IMR-90 (cell line): ENCODE data around the gene VWA7. TPM values are rescaled to one million over a fixed set of nuclear protein-coding genes. Genes with fewer than 3 reads are reported as not detected.

Experiments used
- ATAC-seq: fragments of 200-7000 bp; cut with Tn5 transposase; 2 replicates; pipeline ENCODE4 v1.9.1; 2020; ENCODE audit warnings: low read depth, mild to moderate bottlenecking, moderate library complexity
- BruUV-seq: library from RNA; stranded (reverse); fragments of 400-500 nt; replicated peaks from 2 replicates; lab custom pipeline; 2021; lab: Mats Ljungman, UMichigan
- CTCF ChIA-PET: fragments of 300-600 bp; formaldehyde crosslinking; extraction: SDS; loops from one replicate; lab custom pipeline; 2021; ENCODE audit warnings: antibody characterized with exemption; lab: Yijun Ruan, JAX
- POLR2A ChIA-PET: fragments of 300-600 bp; sonication (Branson Sonifier 250); formaldehyde crosslinking; loops from one replicate; lab custom pipeline; 2022; ENCODE audit warnings: antibody characterized with exemption; ENCODE audit not compliant: unreplicated experiment; lab: Charles Lee
- DNase-seq: peaks from one replicate; pipeline ENCODE4 v3.0.0; 2013
- H2AFZ ChIP-seq: replicated peaks from 2 replicates; pipeline ENCODE3; 2013; ENCODE audit warnings: low read length, mild to moderate bottlenecking; ENCODE audit not compliant: poor library complexity
- H2AK5ac ChIP-seq: 2 replicates; pipeline ENCODE4 v1.6.1; 2013; ENCODE audit warnings: low read depth, low read length, inconsistent platforms
- H2AK9ac ChIP-seq: replicated peaks from 2 replicates; pipeline ENCODE3; 2013; ENCODE audit warnings: mild to moderate bottlenecking, low read depth, low read length, moderate library complexity; ENCODE audit not compliant: poor library complexity
- H2BK120ac ChIP-seq: 2 replicates; pipeline ENCODE4 v1.6.1; 2013; ENCODE audit warnings: low read depth, low read length, inconsistent platforms
- H2BK15ac ChIP-seq: 3 replicates; pipeline ENCODE4 v1.6.1; 2013; ENCODE audit warnings: low read depth, low read length, inconsistent platforms
- H2BK20ac ChIP-seq: 2 replicates; pipeline ENCODE4 v1.6.1; 2013; ENCODE audit warnings: low read depth, mild to moderate bottlenecking, inconsistent platforms, low read length, moderate library complexity
- H2BK5ac ChIP-seq: 2 replicates; pipeline ENCODE4 v1.6.1; 2013; ENCODE audit warnings: mild to moderate bottlenecking, low read depth, low read length, inconsistent platforms; ENCODE audit not compliant: poor library complexity, severe bottlenecking
- H3K14ac ChIP-seq: replicated peaks from 2 replicates; pipeline ENCODE4 v1.6.1; 2013; ENCODE audit warnings: low read depth, low read length, inconsistent platforms
- H3K18ac ChIP-seq: 2 replicates; pipeline ENCODE4 v1.6.1; 2013; ENCODE audit warnings: low read depth, low read length, control low read depth
- H3K23ac ChIP-seq: 2 replicates; pipeline ENCODE4 v1.6.1; 2013; ENCODE audit warnings: low read depth, low read length, inconsistent platforms
- H3K27ac ChIP-seq: 2 replicates; pipeline ENCODE4 v1.5.1; 2013; ENCODE audit warnings: mild to moderate bottlenecking, control low read depth, low read length; ENCODE audit not compliant: insufficient read depth
- H3K27me3 ChIP-seq: 2 replicates; pipeline ENCODE4 v1.6.1; 2013; ENCODE audit warnings: low read length; ENCODE audit not compliant: control insufficient read depth, insufficient read depth
- H3K36me3 ChIP-seq: 2 replicates; pipeline ENCODE4 v1.6.1; 2013; ENCODE audit warnings: low read length, mixed read lengths; ENCODE audit not compliant: control insufficient read depth, insufficient read depth
- H3K4ac ChIP-seq: 2 replicates; pipeline ENCODE4 v1.6.1; 2013; ENCODE audit warnings: low read depth, low read length, inconsistent platforms
- H3K4me1 ChIP-seq: 2 replicates; pipeline ENCODE4 v1.6.1; 2013; ENCODE audit warnings: low read length, mixed read lengths; ENCODE audit not compliant: control insufficient read depth, insufficient read depth
- H3K4me2 ChIP-seq: 2 replicates; pipeline ENCODE4 v1.6.1; 2013; ENCODE audit warnings: low read depth, mild to moderate bottlenecking, control low read depth, low read length, moderate library complexity
- H3K4me3 ChIP-seq: 2 replicates; pipeline ENCODE4 v1.5.1; 2013; ENCODE audit warnings: low read depth, mild to moderate bottlenecking, control low read depth, low read length, moderate library complexity; ENCODE audit not compliant: insufficient read depth
- H3K56ac ChIP-seq: 2 replicates; pipeline ENCODE4 v1.6.1; 2013; ENCODE audit warnings: low read length, inconsistent platforms; ENCODE audit not compliant: insufficient read depth; ENCODE audit errors: extremely low read depth
- H3K79me1 ChIP-seq, 2 experiments: 2 replicates each; pipeline ENCODE4 v1.6.1; 2013; ENCODE audit warnings: low read length in 2 of 2, inconsistent platforms in 1 of 2, low read depth in 1 of 2
- H3K9ac ChIP-seq: 2 replicates; pipeline ENCODE4 v1.6.1; 2013; ENCODE audit warnings: low read depth, low read length, control low read depth
- H3K9me1 ChIP-seq: 2 replicates; pipeline ENCODE4 v1.6.1; 2013; ENCODE audit warnings: low read length, inconsistent platforms; ENCODE audit not compliant: insufficient read depth
- H3K9me3 ChIP-seq: 2 replicates; pipeline ENCODE4 v1.6.1; 2013; ENCODE audit warnings: low read length; ENCODE audit not compliant: control insufficient read depth, insufficient read depth
- H4K20me1 ChIP-seq: 2 replicates; pipeline ENCODE4 v1.6.1; 2013; ENCODE audit warnings: low read length, inconsistent platforms; ENCODE audit not compliant: insufficient read depth
- H4K5ac ChIP-seq: 2 replicates; pipeline ENCODE4 v1.6.1; 2013; ENCODE audit warnings: mild to moderate bottlenecking, low read depth, low read length, control low read depth
- H4K8ac ChIP-seq, 2 experiments: 2 replicates each; pipeline ENCODE4 v1.6.1; 2013; ENCODE audit warnings: low read depth in 2 of 2, low read length in 2 of 2, control low read depth in 1 of 2, inconsistent platforms in 1 of 2
- H4K91ac ChIP-seq: 2 replicates; pipeline ENCODE4 v1.6.1; 2013; ENCODE audit warnings: low read depth, low read length, inconsistent platforms; ENCODE audit not compliant: insufficient read depth
- BHLHE40 ChIP-seq: fragments of 150-350 bp; IDR thresholded peaks from 2 replicates; pipeline ENCODE4 v1.6.1; 2016; ENCODE audit warnings: mild to moderate bottlenecking, low read depth, low read length
- CHD1 ChIP-seq: IDR thresholded peaks from 2 replicates; pipeline ENCODE4 v1.6.1; 2012; ENCODE audit warnings: low read depth, low read length, improper control_type of control experiment
- ELK1 ChIP-seq: fragments of 150-350 bp; IDR thresholded peaks from 2 replicates; pipeline ENCODE4 v1.6.1; 2016; ENCODE audit warnings: low read depth, mild to moderate bottlenecking, low read length, moderate library complexity, borderline replicate concordance
- MAFK ChIP-seq: IDR thresholded peaks from 2 replicates; pipeline ENCODE4 v1.6.1; 2012; ENCODE audit warnings: low read depth, low read length, improper control_type of control experiment
- MAZ ChIP-seq: IDR thresholded peaks from 2 replicates; pipeline ENCODE4 v1.6.1; 2012; ENCODE audit warnings: low read depth, mild to moderate bottlenecking, low read length, improper control_type of control experiment, moderate library complexity, borderline replicate concordance
- MXI1 ChIP-seq: IDR thresholded peaks from 2 replicates; pipeline ENCODE4 v1.6.1; 2012; ENCODE audit warnings: low read depth, mild to moderate bottlenecking, low read length, moderate library complexity, borderline replicate concordance
- NFE2L2 ChIP-seq: fragments of 150-350 bp; IDR thresholded peaks from 2 replicates; pipeline ENCODE4 v1.6.1; 2016; ENCODE audit warnings: low read depth, mild to moderate bottlenecking, low read length
- POLR2A ChIP-seq: IDR thresholded peaks from 2 replicates; pipeline ENCODE4 v1.6.1; 2012; ENCODE audit warnings: mild to moderate bottlenecking, low read depth, low read length
- RAD21 ChIP-seq: IDR thresholded peaks from 2 replicates; pipeline ENCODE4 v1.6.1; 2012; ENCODE audit warnings: low read length, improper control_type of control experiment
- RCOR1 ChIP-seq: IDR thresholded peaks from 2 replicates; pipeline ENCODE4 v1.6.1; 2012; ENCODE audit warnings: mild to moderate bottlenecking, low read length, improper control_type of control experiment; ENCODE audit not compliant: insufficient replicate concordance
- RFX5 ChIP-seq: IDR thresholded peaks from 2 replicates; pipeline ENCODE4 v1.8.0; 2012; ENCODE audit warnings: low read depth, mild to moderate bottlenecking, low read length, moderate library complexity
- SMC3 ChIP-seq: fragments of 150-350 bp; IDR thresholded peaks from 2 replicates; pipeline ENCODE4 v1.6.1; 2016; ENCODE audit warnings: low read depth, mild to moderate bottlenecking, antibody characterized with exemption, low read length, moderate library complexity
- USF2 ChIP-seq: fragments of 150-350 bp; IDR thresholded peaks from 2 replicates; pipeline ENCODE4 v1.6.1; 2017; ENCODE audit warnings: mild to moderate bottlenecking, antibody characterized with exemption, low read length, low read depth
- WGBS, 2 experiments: methylation state at CpG; one replicate each; pipeline versions ENCODE4 v1.1.5 to v1.1.7; 2013; ENCODE audit warnings: missing lambda C conversion rate in 2 of 2; ENCODE audit not compliant: insufficient read length in 1 of 2; ENCODE audit errors: extremely low coverage in 2 of 2; 5-methylcytosine and 5-hydroxymethylcytosine counted together
- dilution Hi-C: fragments of 300-500 bp; cut with HindIII; formaldehyde crosslinking; loops from one replicate; pipeline ENCODE4 v1.14.3; 2018; ENCODE audit warnings: low sequenced_read_pairs; ENCODE audit not compliant: unreplicated experiment
- in situ Hi-C: fragments of 300-500 bp; cut with MboI; formaldehyde crosslinking; loops from 3 replicates; pipeline ENCODE4 v1.14.3; 2019; ENCODE audit warnings: low sequenced_read_pairs, inconsistent platforms, mixed read lengths
- intact Hi-C: fragments of 100-400 bp; cut with micrococcal nuclease; formaldehyde crosslinking; loops from 2 replicates; pipeline ENCODE4 v1.10.0; 2022
- polyA plus RNA-seq, 3 experiments: library from polyadenylated mRNA; depleted of rRNA; stranded (reverse); fragments of >200 nt; gene quantifications; 2 replicates each; pipeline ENCODE4 v1.2.3, GENCODE V29; 2012; ENCODE audit warnings: low replicate concordance in 1 of 3
- total RNA-seq: library from RNA; depleted of rRNA; stranded (reverse); fragments of >200 nt; gene quantifications from 2 replicates; pipeline ENCODE4 v1.2.3, GENCODE V29; 2012

Gene VWA7
- total and polyA plus RNA-seq, 2 of the 4 experiments (the other 2 are of a cell fraction), result under 0.01 to 1.4 TPM

GRCh38 chr6:31739639-31740396 lies 37.3 kb downstream of the VWA7 start, which contains the start of gene MSH5:
Gene MSH5, plus strand, starts transcription at chr6:31740005. Its CDS starts 462 bp downstream, at chr6:31740467.
- in situ Hi-C loops, result no loop called here
- WGBS, 2 experiments, result 0% methylated on average over 23 of the region's 58 CpGs; no CpG with 5 or more reads in 1 of the 2 experiments
- Histone ChIP-seq H2AFZ (peak within 1 kb of the TSS; percentile 96), H3K56ac (peak within 1 kb of the TSS; percentile 93), H3K4ac (peak within 1 kb of the TSS; percentile 93), H3K4me3 (peak within 1 kb of the TSS; percentile 73), H3K18ac (no peak within 1 kb of the TSS), H4K20me1 (peaks cover 3% of the 10 kb centered on the region; the same call in 1 of the 2 replicates), H2BK15ac (peak within 1 kb of the TSS; percentile 49; the same call in 1 of the 3 replicates), H3K36me3 (peaks cover 3% of the 10 kb centered on the region), H3K9me1 (peaks cover 13% of the 10 kb centered on the region), H2BK5ac (peak within 1 kb of the TSS; percentile 51), H4K91ac (peak within 1 kb of the TSS; percentile 94), H3K14ac (peak within 1 kb of the TSS; percentile 95), H2BK120ac (peak within 1 kb of the TSS; percentile 87; the same call in 1 of the 2 replicates), H3K23ac (peak within 1 kb of the TSS; percentile 87), H2AK9ac (peak within 1 kb of the TSS; percentile 90), H3K9me3 (no peaks in the 10 kb centered on the region), H3K4me2 (peak within 1 kb of the TSS; percentile 82), H2BK20ac (peak within 1 kb of the TSS; percentile 53; the same call in 1 of the 2 replicates), H3K27ac (peak within 1 kb of the TSS; percentile 68; the same call in 1 of the 2 replicates), H3K79me1 (peaks cover 13 to 58% of the 10 kb centered on the region in 2 experiments; a peak in 3 of 4 replicates), H3K27me3 (no peaks in the 10 kb centered on the region), H4K5ac (no peak within 1 kb of the TSS), H2AK5ac (peak within 1 kb of the TSS; percentile 91), H3K4me1 (peaks cover 13% of the 10 kb centered on the region), H3K9ac (peak within 1 kb of the TSS; percentile 72), H4K8ac (peak within 1 kb of the TSS; percentile 74 to 97)
- ChIA-PET POLR2A (interaction anchor here (0.5 to 0.7 kb wide), 3 partner anchors 12 to 1567 kb away, joined by 3 to 15 read pairs (median 3); no protein-coding TSS in a partner anchor), CTCF (interaction anchor here (0.9 kb wide), 1 partner anchor 90 kb away, joined by 3 read pairs; no protein-coding TSS in a partner anchor)
- ATAC-seq, result peak; percentile 88
- no TSS peak for BruUV-seq
- intact Hi-C loops, result loop anchor here (2.0 kb wide), 1 partner anchor 55 kb away; the partner anchor contains the start of gene VARS1
- dilution Hi-C loops, result no loop called here
- DNase-seq, result peak; percentile 99
- no peak for TF ChIP-seq MAZ
- no peak for TF ChIP-seq RFX5
- TF ChIP-seq RAD21, result no peak
- peak; percentile 79 for TF ChIP-seq BHLHE40
- no peak for TF ChIP-seq SMC3
- no peak for TF ChIP-seq RCOR1
- no peak for TF ChIP-seq POLR2A
- peak; percentile 90 for TF ChIP-seq MXI1
- TF ChIP-seq MAFK, result no peak
- peak; percentile 43 for TF ChIP-seq USF2
- no peak for TF ChIP-seq NFE2L2
- TF ChIP-seq ELK1, result no peak
- no peak for TF ChIP-seq CHD1
